Upper lobe of right lung (tissue), 1 donor: Measurements from ENCODE around the gene BMP7. TPM values are rescaled to one million over a fixed set of nuclear protein-coding genes. Genes with fewer than 3 reads are reported as not detected.
A peak's percentile ranks its signal among the peaks of the same experiment; 100 is the strongest.

ENCODE experiments used
- ATAC-seq: fragments of 200-7000 bp; cut with Tn5 transposase; one replicate; pipeline ENCODE4 v1.9.1; 2020; ENCODE audit warnings: mild to moderate bottlenecking, moderate library complexity
- DNase-seq: peaks from one replicate; pipeline ENCODE4 v3.0.0-alpha.2; 2020
- H3K27ac ChIP-seq: fragments of 200-600 bp; one replicate; pipeline ENCODE4 v1.8.0; 2022
- H3K27me3 ChIP-seq: fragments of 200-600 bp; one replicate; pipeline ENCODE4 v1.8.0; 2022; ENCODE audit warnings: mild to moderate bottlenecking
- H3K36me3 ChIP-seq: fragments of 200-600 bp; one replicate; pipeline ENCODE4 v1.8.0; 2022
- H3K4me1 ChIP-seq: fragments of 200-600 bp; one replicate; pipeline ENCODE4 v1.8.0; 2022
- H3K4me3 ChIP-seq: fragments of 200-600 bp; one replicate; pipeline ENCODE4 v1.8.0; 2022; ENCODE audit warnings: mild to moderate bottlenecking
- H3K9me3 ChIP-seq: fragments of 200-600 bp; one replicate; pipeline ENCODE4 v1.8.0; 2022
- CTCF ChIP-seq: fragments of 200-600 bp; IDR thresholded peaks from one replicate; pipeline ENCODE4 v1.8.0; 2022; ENCODE audit warnings: antibody characterized with exemption
- intact Hi-C: fragments of 100-400 bp; cut with DNase I; formaldehyde crosslinking; loops from one replicate; pipeline ENCODE4 v1.11.0; 2022
- total RNA-seq: library from RNA; stranded (reverse); fragmentation: NEBNext Ultra II Directional; extraction: Animal tissue kit (Norgen Biotek cat#: 25700); gene quantifications from one replicate; pipeline ENCODE4 v1.2.1, GENCODE V29; 2021
- donor health status: DM: no; HTN: yes; CAD: no; lungs with severe emphysema.

BMP7 gene
- total RNA-seq, 1 donor from 2014 or later, result 1.2 TPM

DNA sequence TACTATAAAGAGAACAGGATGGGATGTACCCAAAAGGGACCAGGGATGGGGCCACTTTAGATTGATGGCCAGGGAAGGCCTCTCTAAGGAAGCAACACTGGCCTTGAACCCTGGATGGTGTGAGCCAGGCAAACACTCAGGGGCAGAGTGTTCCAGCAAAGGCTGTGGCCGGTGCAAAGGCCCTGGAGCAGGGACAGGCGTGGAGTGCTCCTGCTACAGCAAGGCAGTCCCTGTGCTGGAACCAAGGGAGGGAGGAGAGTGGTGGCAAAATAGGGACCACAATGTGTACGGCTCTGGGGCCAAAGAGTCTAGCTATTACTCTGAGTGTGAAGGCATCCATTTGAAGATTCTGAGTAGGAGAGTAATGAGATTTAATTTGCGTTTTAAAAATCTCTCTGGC, 131.6 kb downstream of the BMP7 start:
- Histone ChIP-seq H3K4me3 (no peak overlapping the region), H3K4me1 (no peaks in the 10 kb centered on the region), H3K27me3 (no peaks in the 10 kb centered on the region), H3K36me3 (no peaks in the 10 kb centered on the region), H3K9me3 (no peaks in the 10 kb centered on the region), H3K27ac (no peak overlapping the region)
- intact Hi-C loops, result no loop called here
- ATAC-seq (no peak), DNase-seq (no peak)
- TF ChIP-seq CTCF, result no peak

DNA sequence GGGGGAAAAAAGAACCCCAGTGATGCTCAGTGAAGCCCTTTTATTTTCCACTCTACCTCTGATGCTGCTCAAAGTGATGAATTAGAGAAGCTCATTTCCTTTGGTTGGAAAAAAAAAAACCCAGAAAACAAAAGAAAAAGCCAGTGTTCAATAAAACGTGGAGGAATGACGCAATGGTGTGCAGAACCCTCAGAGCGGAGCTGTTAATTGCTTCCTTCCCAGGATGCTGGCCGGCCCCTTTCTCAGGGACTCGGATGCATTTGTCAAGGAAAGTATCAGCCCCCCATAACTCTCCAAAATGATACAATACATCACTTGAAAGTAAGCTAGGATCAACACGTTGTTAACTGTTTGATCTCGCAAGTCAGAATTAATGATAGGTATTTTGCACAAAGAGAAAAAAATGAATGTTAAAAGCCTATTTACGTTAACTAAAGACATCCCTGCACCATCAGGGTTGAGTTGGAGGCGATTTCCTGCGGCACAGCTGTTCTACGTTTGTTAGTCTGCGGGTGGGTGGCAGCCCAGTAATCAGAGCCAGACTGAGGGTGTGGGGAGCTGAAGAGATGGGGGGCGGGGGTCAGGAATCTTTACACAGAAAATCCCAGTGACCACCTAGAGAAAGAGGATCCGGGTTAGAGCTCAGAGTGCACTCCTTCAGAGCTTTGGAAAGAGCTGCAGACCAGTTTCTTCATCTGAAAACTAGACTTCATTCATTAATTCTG, 132.4 kb downstream of the BMP7 start:
- Histone ChIP-seq H3K36me3 (no peaks in the 10 kb centered on the region), H3K9me3 (no peaks in the 10 kb centered on the region), H3K4me1 (no peaks in the 10 kb centered on the region), H3K27ac (no peak overlapping the region), H3K4me3 (no peak overlapping the region), H3K27me3 (no peaks in the 10 kb centered on the region)
- intact Hi-C loops, result no loop called here
- no peak for TF ChIP-seq CTCF
- no peak for ATAC-seq
- no peak for DNase-seq

GRCh38 chr20:57131601-57132391, 134.6 kb downstream of the BMP7 start:
- Histone ChIP-seq H3K4me3 (no peak overlapping the region), H3K36me3 (no peaks in the 10 kb centered on the region), H3K4me1 (no peaks in the 10 kb centered on the region), H3K27me3 (no peaks in the 10 kb centered on the region), H3K27ac (no peak overlapping the region), H3K9me3 (no peaks in the 10 kb centered on the region)
- DNase-seq (no peak), ATAC-seq (no peak)
- no peak for TF ChIP-seq CTCF
- intact Hi-C loops, result no loop called here

DNA sequence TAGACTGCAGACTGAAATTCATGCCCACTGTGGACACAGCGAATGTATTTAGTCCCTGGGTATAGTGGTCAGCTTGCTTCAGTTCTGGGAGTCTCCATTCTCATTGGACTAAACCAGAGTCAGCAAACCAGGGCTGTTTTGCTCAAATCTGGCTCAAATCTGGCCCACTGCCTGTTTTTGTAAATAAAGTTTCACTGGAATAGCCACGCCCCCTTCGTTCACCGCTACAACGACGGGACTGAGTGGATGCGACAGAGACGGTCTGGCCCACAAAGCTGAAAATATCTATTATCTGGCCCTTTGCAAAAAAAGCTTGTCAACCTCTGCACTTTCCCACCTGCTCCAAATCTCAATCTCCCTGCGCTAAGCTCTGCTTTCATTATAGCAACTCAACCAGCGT, 135.4 kb downstream of the BMP7 start:
- H3K9me3 ChIP-seq, result no peaks in the 10 kb centered on the region
- TF ChIP-seq CTCF, result no peak
- DNase-seq, result no peak
- H3K4me3 ChIP-seq, result no peak overlapping the region
- no peak overlapping the region for H3K27ac ChIP-seq
- no peaks in the 10 kb centered on the region for H3K27me3 ChIP-seq
- ATAC-seq, result no peak
- no peaks in the 10 kb centered on the region for H3K4me1 ChIP-seq
- intact Hi-C loops, result no loop called here
- H3K36me3 ChIP-seq, result no peaks in the 10 kb centered on the region

DNA sequence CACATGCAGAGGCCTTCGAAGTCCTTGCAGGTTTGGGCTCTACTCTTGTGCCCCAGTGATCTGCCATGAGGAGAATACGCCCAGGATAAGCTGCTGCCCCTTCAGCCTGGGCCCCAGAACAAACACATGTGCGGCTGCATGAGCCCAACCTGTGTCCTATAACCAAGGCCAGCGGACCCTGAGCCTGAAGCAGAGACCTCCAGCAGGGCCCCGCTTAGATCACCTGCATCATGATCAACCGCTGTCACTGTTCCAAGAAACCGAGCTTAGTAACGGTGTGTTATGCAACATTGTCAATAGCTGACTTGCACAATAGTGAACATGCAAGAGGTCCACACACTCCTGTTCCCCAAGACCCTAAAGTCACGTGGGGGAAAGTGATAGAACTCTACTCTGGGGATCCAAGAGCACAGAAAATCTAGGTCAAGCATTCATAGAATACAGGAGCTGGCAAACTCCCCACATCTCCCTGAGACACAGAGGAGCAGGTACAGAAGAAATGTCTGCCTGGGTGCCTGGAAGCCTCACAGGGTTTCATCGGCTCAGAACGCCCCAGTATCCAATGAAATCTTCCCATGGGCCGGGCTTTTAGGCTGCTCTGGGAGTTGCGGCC, 136.2 kb downstream of the BMP7 start:
- Histone ChIP-seq H3K9me3 (no peaks in the 10 kb centered on the region), H3K4me1 (no peaks in the 10 kb centered on the region), H3K36me3 (no peaks in the 10 kb centered on the region), H3K27ac (no peak overlapping the region), H3K27me3 (no peaks in the 10 kb centered on the region), H3K4me3 (no peak overlapping the region)
- no peak for TF ChIP-seq CTCF
- peak; percentile 48 for ATAC-seq
- intact Hi-C loops, result no loop called here
- DNase-seq, result no peak
